ENCODE data around the gene RPRD2. TPM values are rescaled to one million over a fixed set of nuclear protein-coding genes. Genes with fewer than 3 reads are reported as not detected.

RPRD2 gene
- total and polyA plus RNA-seq, 9 of the 15 experiments (the other 6 are each of a cell fraction or from before 2014, with no cell fraction given): 1.5 to 21.6 (median 7.7) TPM

DNA sequence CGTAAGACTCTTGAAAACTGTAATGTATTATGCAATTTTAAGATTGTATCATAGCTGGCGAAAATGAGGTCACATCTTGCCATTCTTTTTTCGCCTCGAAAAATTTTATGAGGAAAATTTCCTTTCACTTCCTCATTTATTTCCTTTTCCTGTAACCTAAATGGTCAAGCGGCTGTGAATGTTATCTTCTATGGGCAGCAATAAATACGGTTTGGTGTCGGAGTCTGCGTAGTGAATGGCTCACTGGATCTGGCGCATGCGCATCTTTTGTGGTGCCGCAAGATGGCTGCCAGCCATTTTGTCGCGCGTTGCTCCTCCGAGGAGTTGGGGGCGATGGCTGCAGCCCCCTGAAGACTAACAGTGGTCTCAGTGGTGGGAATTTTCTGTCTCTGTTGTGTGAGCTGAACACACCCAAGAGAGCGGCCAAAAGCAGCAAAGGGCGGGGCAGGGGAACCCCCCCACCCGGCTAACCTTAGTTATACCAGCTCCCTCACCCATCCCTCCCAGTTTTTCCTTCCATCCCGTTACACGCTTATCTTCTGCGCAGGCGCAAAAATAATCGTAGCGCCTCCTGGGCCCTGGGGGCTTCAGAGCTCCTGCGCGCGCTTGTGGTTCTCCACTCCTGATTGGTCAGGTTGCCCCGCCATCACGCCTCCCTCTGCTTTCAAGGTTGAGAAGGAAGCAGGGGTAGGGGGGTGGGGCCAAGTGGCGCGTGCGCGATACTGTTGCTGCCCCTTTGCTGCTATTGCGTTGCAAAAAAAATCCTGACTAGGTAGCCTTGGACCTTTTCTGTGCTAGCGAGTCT is at the start of gene RPRD2 (continued):
- TF ChIP-seq MBD2 (IDR thresholded peaks at IDR 0.05; ENCODE audit: borderline replicate concordance, low read depth) (no peak), PHB2 (IDR thresholded peaks at IDR 0.05; ENCODE audit: low read depth) (no peak), HIVEP1 (CRISPR knock-in tag; IDR thresholded peaks at IDR 0.05) (no peak), THAP7 (CRISPR knock-in tag; IDR thresholded peaks at IDR 0.05) (0 out of 2 replicates have a peak, but pooled peaks have one; percentile 36), EWSR1 (IDR thresholded peaks at IDR 0.05; ENCODE audit: borderline replicate concordance, low read depth, partially characterized antibody) (no peak), SRSF7 (optimal IDR thresholded peaks at IDR 0.05; ENCODE audit: low read depth, low read length) (no peak), AFF4 (CRISPR knock-in tag; IDR thresholded peaks at IDR 0.05) (peak; percentile 85), ZNF318 (IDR thresholded peaks at IDR 0.05; ENCODE audit: borderline replicate concordance in 1 of 2, low read depth in 1 of 2) (peak in 1 of 2 experiments; percentile 90; a peak in 2 of 4 replicates), POLR3A (IDR thresholded peaks at IDR 0.05; ENCODE audit: borderline replicate concordance, extremely low read depth, insufficient read depth, insufficient read length) (no peak), PML (IDR thresholded peaks at IDR 0.05; ENCODE audit: low read length) (no peak; the same call in 1 of the 2 replicates), CHD1 (IDR thresholded peaks at IDR 0.05; ENCODE audit: low read length) (no peak), ILF3 (IDR thresholded peaks at IDR 0.05; ENCODE audit: borderline replicate concordance) (no peak), SAFB (IDR thresholded peaks at IDR 0.05; ENCODE audit: borderline replicate concordance, low read depth, low read length) (no peak), TAF9B (IDR thresholded peaks at IDR 0.05; ENCODE audit: partially characterized antibody) (peak; percentile 98)
